ENCODE results near the gene MAPRE2. TPM values are rescaled to one million over a fixed set of nuclear protein-coding genes. Genes with fewer than 3 reads are reported as not detected.
A peak's percentile ranks its signal among the peaks of the same experiment; 100 is the strongest.

MAPRE2 gene
- polyA plus RNA-seq, 3 donors, result 25.4 to 33.6 (median 28.2) TPM

DNA sequence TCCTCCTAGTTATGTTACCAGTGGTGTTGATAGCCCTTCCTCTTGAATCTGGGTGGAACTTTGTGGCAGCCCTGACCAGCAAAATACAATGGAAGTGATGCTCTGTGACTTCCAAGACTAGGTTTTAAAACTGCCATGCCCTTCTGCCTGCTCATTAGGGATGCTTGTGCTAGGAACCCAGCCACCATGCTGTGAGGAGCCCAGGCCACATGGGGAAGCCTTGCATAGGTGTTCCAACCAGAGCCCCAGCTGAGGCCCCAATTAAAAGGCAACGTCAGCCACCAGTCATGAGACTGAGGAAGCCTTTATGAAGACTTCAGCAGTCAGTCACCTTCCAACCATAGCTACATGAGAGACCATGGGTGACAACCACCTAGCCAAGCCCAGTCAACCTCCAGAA, 14.0 kb upstream of the MAPRE2 start:
- DNase-seq (ENCODE audit: extremely low read depth in 1 of 11, low read depth in 9 of 11, low spot score in 4 of 11), result no peak

DNA sequence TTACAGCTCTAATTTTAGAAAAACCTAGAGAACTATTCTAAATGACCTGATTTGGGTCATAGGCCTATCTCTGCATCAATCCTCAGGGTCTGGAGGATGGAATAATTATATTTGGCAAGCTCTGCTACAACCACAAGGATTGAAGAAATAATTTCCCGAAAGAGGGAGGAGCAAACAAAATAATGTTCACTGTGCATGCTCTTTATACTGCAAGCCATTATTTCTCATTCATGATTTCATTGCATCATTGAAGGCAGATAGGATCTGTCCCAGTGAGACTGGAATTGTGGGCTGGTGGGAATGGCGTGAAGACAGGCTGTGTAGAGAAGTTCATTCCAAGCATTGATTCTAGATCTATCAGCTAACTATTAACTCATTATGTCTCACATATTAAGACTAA, 12.7 kb upstream of the MAPRE2 start:
- no peak for DNase-seq (ENCODE audit: extremely low read depth in 1 of 11, low read depth in 9 of 11, low spot score in 4 of 11)

DNA sequence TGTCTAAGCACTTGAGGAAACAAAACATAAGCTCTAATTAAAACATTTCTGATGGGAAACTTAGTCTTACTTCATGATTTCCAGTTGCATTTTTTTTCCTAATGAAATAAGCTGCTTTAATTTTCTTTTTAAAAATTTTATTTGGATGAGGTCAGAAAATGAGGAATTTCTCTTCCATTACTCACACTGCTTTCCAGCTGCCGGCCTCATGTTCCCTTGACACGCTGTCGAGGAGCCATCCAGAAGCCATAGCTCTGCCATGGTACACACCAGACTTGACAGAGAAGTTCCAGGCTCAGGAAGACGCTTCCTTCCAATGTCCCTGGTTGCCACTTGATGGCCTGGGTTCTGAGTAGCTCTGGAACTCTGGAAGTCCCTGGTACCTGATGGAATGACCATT, 12.1 kb upstream of the MAPRE2 start:
- no peak for DNase-seq (ENCODE audit: extremely low read depth in 1 of 11, low read depth in 9 of 11, low spot score in 4 of 11)

DNA sequence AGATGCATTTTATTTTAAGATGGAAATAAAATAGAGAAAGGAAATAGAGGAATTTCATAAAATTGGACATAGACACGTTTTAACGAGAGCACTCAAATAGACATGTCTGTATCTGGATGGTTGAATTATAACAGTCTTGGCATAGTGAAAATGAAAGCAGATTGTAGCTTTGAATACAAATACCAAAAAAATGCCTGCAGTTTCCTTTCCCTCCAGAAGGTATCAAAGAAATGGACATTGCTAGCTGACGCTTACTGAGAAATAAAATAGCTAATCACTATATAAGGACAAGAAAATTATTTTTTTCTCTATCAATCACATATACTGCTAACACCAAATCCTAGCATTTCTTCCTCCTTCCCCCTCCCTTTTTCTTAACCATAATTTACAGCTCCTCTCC, 11.4 kb upstream of the MAPRE2 start:
- DNase-seq (ENCODE audit: extremely low read depth in 1 of 11, low read depth in 9 of 11, low spot score in 4 of 11), result no peak

DNA sequence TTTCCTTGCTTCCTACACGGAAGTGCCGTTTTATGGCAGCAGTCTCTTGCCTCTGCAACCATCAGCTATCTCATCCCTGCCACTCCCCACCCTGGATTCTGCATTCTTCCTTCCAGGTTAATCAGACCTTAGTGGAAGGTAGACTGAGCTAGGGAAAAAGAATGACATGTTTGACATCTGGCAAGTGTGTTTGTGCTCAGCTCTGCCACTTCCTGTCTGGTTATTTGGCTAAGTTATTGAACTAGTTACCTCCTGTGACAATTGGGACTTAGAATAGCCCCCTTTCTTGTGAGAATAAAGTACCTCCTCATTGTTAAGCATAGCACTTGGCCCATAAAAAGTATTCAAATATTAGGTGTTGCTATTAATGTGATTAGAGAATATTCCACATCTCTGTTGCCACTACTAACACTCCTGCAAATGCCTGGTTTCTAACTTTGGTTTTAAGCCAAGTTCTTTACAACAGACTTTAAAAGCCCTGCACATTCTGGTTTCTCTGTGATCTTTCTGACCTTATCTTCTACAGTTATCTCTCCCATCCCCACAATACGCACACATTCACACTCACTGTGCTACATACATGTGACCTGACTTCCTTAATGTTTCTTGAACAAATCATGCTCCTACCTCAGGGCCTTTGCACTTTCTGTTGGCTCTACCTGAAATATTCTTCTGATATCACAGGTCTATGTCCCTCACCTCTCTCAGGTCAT, 10.8 kb upstream of the MAPRE2 start:
- no peak for DNase-seq (ENCODE audit: extremely low read depth in 1 of 11, low read depth in 9 of 11, low spot score in 4 of 11)

DNA sequence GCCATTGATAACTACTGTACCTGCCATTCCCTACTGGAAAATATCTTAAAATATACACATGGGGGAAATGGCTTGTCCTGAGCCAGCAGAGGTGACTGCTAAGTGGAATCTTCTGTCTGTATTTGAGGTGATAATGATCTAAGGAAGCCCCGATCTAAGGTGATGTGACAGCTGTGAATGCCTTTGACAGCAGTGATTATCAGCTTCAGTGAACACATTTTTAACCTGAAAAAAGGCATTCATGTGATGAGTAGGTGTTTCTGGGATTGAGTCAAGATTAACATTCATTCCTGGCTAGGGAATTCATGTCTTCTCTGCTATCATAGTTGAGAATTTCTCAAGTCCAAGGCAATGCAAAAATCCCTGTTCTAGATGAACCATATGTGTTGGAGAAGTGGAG, 9.1 kb upstream of the MAPRE2 start:
- no peak for DNase-seq (ENCODE audit: extremely low read depth in 1 of 11, low read depth in 9 of 11, low spot score in 4 of 11)

DNA sequence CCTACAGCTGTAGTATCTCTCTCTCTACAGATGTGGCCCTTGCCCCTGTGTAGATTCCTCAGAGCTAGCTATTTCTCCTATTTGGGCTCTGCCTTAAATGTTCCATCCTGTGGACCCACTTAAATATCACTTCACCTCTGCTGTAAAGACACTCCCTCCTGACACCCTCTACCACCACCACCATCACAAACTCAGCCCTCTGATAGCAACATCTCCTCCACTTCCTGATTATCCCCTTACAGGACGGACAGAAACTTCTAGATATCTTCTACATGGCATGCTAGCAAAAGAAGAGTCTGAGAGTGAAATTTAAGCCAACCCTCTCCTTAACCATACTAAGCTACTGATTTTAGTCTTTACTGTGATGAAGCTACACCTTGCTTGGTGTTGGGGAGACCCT, 3.2 kb upstream of the MAPRE2 start:
- DNase-seq (ENCODE audit: extremely low read depth in 1 of 11, low read depth in 9 of 11, low spot score in 4 of 11), result no peak

DNA sequence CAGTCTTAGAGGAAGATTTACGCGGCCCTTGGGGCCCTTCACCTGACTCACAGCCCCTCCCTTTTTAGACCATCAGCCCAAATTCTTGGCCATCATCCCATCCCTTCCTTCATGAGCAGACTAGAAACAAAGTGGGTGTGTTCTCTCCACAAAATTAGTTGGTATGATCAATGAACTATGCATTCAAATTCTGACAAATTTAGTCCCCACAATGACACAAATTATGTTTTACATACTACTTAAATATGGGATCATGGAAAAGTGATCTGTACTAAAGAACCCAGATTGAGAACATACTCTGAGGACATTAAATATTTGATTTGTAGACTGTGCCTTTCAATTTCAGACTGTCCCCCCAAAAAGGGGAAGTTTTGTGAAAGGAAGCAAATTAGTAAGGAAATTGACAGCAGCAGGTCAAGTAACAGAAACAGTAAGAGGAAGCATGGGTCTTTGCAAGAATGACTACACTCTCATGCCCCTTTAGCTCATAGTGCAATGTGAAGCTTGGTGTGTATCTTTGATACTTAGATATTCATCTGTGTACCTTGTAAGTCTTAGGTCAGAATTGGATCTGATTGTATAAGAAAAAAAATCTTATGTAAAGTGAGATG, 2.2 kb upstream of the MAPRE2 start:
- DNase-seq (ENCODE audit: extremely low read depth in 1 of 11, low read depth in 9 of 11, low spot score in 4 of 11), result no peak

DNA sequence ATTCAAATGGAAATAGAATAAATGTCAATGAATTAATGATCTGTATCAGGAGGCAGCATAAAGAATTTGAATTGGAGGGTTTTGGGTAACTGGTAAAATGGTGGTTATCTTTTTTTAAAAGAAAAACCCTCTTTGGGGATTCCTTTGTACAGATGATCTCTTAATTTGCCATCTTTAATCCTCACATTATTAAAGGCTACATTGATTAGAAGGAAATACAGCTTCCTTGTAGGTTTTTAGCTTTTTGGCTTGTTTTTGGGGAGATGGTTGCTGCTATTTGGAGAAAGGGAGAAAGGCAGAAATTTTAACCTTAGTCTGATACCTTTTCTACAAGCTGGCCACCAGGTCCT, 600 bp upstream of the MAPRE2 start:
- no peak for DNase-seq (ENCODE audit: extremely low read depth in 1 of 11, low read depth in 9 of 11, low spot score in 4 of 11)

DNA sequence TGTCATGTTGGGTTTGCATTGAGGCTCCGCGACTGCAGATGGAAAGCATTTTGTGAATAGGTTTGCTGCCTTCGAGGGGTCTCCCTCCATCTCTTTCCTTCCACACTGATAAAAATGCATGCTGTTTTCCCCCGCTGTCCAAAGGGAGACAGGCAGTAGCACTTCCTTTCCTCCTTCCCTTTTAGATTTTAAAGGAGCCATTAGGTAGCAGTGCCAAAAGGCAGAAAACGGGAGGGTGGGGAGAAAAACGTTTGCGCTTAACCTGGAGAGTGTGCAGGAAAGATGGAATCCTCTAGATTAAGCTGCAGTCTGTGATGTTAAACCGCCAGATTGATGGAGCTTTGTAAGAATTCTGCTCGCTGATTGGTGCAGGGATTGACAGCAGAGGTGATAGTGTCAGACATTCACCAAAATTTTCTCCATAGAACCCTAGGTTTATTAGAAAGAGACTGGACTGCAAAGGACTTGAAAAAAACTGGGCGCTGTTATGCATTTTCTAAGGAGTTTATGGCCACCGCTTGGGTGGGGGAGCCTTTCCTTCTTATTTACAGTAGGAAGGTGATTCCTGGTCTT, 688 bp downstream of the MAPRE2 start:
- no peak for DNase-seq (ENCODE audit: extremely low read depth in 1 of 11, low read depth in 9 of 11, low spot score in 4 of 11)

DNA sequence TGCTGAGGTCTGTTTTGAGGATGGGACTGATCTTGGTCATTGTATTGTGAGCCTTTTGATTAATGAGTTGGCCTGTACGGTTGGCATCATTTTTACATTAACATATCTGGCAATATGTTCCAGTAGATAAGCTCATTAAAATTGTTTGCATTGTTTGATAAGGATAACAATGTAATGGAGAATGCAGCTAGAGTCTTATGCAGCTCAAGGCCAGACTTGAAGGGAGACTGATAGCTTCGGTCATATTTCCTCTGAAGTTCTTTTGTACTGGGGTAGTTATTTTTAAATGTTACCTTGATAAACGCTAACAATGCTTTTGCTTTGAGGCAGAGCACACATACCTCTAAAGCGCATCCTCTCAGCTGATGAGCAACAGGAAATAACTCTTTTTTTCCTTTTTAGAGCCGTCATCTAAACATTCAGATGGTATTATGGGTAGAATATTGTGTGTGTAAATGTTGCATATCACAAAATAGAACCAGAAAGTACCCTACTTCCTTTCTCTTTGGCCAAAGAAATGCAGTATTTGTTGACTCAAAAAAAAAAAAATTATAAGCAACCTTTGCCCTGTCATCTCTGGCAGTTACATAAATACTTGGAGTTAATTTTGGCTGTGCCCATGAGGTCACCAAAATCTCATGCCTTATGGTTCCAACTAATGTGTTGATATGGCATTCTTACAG, 1.3 kb downstream of the MAPRE2 start:
- no peak for DNase-seq (ENCODE audit: extremely low read depth in 1 of 11, low read depth in 9 of 11, low spot score in 4 of 11)

DNA sequence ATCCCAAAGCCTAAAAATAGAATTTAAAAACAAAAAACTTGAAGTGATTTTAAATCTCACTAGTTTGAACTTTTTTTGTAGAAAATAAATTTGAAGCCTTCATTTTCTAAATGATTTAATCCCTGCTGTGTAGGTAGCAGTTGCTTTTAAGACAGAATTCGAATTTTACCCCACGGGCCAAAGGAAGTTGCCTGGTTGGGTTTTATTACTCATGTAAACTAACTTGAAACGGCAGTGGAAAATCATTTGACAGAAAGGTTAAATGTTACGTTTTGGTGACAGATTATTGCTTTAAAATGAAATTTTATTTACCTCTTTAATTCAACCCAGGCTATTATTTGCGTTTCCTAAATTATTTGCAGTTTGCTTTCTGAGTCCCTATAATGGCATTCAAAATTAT, 2.0 kb downstream of the MAPRE2 start:
- DNase-seq (ENCODE audit: extremely low read depth in 1 of 11, low read depth in 9 of 11, low spot score in 4 of 11), result no peak

DNA sequence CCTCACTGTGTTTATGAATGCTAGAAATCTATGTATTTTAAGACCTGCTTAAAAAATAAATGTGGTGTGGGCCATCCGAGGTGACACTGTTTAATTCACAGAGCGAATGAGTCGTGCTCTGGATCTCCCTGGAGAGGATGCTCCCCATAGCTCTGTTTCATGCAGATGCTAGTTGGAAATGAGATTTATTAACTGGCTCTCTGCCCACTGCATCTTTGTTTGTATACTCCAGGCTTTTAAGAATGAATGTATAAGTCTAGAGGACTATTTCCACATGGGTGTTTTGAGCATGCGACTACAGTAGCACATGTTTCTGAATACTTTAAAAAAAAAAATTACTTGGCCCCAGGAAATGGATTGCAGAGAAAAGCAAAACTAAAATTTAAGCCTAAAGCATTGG, 3.9 kb downstream of the MAPRE2 start:
- DNase-seq (ENCODE audit: extremely low read depth in 1 of 11, low read depth in 9 of 11, low spot score in 4 of 11), result peak in 6 of 11 donors; percentile 26 to 71 (median 49)

DNA sequence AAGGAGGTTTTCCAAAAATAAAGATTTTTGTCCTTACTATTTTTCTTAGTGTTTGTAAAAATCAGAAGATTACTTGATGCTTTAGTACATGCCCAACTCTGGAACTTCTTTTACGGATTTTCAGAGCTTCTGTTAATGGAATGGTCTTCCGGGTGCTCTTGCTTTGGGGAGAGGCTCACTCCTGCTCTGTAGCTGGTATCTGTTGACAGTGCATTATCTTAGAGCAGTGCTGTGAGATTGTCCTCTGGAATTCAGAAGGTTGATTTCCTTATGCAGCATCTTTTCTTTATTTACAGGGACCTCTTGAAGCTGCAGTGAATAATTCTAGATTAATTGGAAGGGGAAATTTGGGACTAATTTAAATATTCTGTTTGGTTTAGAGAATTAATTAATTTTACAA, 4.6 kb downstream of the MAPRE2 start:
- no peak for DNase-seq (ENCODE audit: extremely low read depth in 1 of 11, low read depth in 9 of 11, low spot score in 4 of 11)

DNA sequence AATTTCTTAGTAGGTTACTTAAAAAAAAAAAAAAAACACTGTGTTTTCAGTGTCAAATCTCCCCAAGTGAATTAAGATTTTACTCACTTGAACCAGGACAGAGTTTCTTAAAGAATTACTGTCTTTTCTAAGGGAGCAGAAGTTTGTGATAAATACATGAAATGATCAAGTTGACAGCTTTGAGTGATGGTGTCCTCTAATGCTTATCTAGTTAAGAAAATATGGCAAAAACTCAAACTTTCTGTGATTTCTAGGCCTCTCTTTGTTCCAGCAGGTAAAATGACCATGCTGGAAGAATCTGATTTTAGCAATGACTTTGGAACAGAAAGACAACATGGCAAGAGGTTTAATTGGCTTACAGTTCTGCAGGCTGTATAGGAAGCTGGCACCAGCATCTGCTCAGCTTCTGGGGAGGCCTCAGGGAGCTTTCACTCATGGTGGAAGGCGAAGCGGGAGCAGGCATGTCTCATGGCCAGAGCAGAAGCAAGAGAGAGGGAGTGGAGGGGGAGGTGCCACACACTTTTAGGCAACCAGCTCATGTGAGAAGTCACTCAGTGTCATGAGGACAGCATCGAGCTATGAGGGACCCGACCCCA, 6.6 kb downstream of the MAPRE2 start:
- no peak for DNase-seq (ENCODE audit: extremely low read depth in 1 of 11, low read depth in 9 of 11, low spot score in 4 of 11)

DNA sequence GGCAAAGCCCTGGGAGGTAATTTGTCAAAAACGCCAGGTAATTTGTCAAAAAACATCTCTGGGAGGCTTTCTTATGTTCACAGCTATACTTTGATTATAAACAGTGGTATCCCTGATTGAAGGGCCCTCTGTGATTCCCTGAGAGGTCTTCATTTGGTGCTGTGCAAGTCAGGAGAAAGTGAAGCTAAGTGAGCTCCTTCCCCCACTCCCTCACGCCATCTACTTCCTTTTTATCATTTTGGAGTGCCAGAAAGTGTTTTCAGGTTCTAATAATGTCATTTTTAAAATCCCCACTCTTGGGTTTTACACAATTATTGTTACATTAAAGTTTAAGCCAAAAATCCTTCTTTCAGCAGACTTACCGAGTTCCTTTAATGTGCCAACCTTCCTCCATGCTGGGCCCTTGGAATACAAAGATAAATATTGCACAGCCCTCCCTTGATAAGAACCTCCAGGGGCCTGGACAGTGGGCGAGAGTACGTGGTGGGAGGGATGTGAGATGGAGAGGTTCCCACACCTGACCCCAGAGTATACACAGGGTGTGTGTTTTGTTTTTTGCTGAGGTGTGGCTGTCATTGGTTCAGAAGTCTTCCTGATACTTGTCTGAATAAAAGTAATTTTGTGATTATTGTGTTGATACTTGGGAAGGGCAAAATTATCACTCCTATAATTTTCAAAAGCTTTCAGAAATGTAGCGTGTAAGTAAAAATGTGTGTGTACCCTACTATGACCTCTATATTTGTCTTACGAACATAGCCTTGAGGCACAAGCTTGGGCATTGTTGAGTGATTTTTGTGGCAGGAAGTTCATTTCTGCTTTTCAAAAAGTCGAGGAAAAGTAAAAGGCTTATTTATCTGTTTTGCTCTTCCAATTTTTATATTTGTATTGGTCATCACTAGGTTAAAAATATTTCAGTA, 8.2 kb downstream of the MAPRE2 start:
- DNase-seq (ENCODE audit: extremely low read depth in 1 of 11, low read depth in 9 of 11, low spot score in 4 of 11), result no peak

DNA sequence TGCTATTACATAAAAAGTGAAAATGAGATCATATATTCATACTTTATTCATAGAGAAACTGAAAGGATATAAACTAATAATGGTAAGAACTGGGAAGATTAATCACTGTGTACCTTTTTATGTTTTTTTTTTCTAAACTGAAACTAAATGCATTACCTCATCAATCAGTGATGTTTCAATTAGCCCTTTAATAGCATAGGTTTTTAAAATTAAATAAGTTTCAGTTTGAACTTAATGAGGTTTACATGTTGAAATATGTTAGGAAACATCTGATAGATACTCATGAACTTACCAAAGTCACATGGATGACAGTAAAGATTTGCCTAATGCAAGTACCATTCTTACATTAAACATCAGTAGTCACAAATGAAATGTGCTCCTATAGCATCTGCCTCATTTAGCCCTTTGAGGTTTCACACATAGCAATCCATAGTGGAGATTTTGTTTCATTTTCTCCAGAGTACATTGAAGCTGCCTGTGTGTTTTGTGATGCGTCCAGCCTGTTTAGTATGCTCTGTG, 8.9 kb downstream of the MAPRE2 start:
- DNase-seq (ENCODE audit: extremely low read depth in 1 of 11, low read depth in 9 of 11, low spot score in 4 of 11), result no peak

DNA sequence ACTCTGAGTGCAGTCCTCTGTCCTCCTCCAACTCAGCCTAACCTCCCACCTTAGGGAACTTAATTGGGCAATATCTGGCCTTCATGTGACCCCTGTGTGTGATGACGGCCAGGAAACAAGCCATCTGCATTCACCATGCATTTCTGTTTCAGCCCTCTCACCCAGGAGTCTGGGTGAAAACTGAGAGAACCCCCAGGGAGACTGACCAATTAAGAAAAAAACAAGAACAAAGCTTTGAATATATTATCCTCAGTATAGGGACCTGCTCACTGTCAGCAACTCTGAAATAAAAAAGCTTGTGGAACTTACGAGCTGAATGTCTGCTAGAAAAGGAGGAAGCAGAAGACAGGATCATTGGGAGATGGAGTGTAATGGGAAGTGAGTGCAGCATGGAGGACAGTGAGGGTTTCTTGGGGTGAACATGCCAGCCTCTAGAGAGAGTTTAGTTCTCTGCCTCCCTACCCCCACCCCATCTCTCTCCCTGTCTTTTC, 9.5 kb downstream of the MAPRE2 start:
- no peak for DNase-seq (ENCODE audit: extremely low read depth in 1 of 11, low read depth in 9 of 11, low spot score in 4 of 11)

Measured in renal cortex interstitium (tissue), 11 donors.